OCI-LY3 (cell line): ENCODE data around the gene MAP3K6.

ENCODE experiments used
- CTCF ChIP-seq: fragments of 200-600, 300-600 bp; sonication (generic); IDR thresholded peaks from 2 replicates; pipeline ENCODE4 v1.5.1; 2014; ENCODE audit warnings: antibody characterized with exemption, low read length, low read depth
- EZH2phosphoT487 ChIP-seq: fragments of 200-600 bp; shearing (Covaris generic); IDR thresholded peaks from 2 replicates; pipeline ENCODE4 v1.6.1; 2018; ENCODE audit warnings: antibody characterized with exemption, mixed run types, low read depth

GRCh38 chr1:27358038-27358927, 8.5 kb downstream of the MAP3K6 start:
- TF ChIP-seq CTCF (no peak), EZH2phosphoT487 (no peak)
